ENCODE data around the gene BTG1. TPM values are rescaled to one million over a fixed set of nuclear protein-coding genes. Genes with fewer than 3 reads are reported as not detected.

BTG1 gene
- total and polyA plus RNA-seq, 2 experiments from 2014 or later = 15.5 to 36.2 TPM

DNA sequence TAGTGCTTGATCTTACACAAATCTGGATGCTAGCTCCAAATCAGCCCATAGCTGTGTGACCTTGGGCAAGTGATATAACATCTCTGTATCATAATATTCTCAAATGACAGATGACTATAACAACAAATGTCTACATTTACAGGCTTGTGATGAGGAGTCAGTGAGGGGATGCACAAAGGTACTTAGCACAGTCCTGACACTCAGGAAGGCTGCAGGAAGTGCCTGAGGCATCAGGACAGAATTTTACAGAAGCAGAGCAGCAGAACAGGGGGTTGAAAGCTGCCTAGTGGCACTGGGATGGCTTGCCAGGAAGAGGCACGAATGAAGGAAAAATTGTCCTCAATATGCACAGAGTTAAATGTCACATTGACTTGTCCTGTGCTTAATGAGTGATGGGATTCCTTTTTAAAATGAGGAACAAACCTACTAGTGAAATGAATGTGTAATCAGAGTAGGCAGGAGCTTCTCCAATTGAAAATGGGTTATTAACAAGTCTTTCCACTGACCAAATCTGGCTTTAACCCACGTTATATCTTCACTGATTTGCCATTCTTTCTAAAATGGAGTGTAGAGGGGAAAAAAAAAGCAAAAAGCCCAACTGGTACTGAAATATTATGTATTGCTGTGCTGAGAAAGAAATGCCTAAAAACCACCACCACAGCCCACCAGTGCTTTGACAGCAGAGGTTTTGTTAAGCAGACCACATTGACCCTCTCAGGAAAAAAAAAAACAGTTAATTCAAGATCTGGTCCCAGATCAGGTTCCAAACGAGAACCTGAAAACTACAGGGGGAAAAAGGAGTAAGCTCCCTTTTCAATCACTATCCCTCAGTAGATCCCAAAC is 11.6 kb downstream of the BTG1 start (continued):
- TF ChIP-seq, protein P1, sequence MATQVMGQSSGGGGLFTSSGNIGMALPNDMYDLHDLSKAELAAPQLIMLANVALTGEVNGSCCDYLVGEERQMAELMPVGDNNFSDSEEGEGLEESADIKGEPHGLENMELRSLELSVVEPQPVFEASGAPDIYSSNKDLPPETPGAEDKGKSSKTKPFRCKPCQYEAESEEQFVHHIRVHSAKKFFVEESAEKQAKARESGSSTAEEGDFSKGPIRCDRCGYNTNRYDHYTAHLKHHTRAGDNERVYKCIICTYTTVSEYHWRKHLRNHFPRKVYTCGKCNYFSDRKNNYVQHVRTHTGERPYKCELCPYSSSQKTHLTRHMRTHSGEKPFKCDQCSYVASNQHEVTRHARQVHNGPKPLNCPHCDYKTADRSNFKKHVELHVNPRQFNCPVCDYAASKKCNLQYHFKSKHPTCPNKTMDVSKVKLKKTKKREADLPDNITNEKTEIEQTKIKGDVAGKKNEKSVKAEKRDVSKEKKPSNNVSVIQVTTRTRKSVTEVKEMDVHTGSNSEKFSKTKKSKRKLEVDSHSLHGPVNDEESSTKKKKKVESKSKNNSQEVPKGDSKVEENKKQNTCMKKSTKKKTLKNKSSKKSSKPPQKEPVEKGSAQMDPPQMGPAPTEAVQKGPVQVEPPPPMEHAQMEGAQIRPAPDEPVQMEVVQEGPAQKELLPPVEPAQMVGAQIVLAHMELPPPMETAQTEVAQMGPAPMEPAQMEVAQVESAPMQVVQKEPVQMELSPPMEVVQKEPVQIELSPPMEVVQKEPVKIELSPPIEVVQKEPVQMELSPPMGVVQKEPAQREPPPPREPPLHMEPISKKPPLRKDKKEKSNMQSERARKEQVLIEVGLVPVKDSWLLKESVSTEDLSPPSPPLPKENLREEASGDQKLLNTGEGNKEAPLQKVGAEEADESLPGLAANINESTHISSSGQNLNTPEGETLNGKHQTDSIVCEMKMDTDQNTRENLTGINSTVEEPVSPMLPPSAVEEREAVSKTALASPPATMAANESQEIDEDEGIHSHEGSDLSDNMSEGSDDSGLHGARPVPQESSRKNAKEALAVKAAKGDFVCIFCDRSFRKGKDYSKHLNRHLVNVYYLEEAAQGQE (IDR thresholded peaks at IDR 0.05; ENCODE audit: unreplicated experiment) = no peak
- TF ChIP-seq EZH2 (IDR thresholded peaks at IDR 0.05; ENCODE audit: low read depth, unreplicated experiment) (no peak), JUNB (IDR thresholded peaks at IDR 0.05; ENCODE audit: unreplicated experiment) (no peak), NANOG (IDR thresholded peaks at IDR 0.05; ENCODE audit: borderline replicate concordance) (no peak), ZNF114 (CRISPR knock-in tag; IDR thresholded peaks at IDR 0.05) (no peak), POLR2AphosphoS5 (IDR thresholded peaks at IDR 0.05; ENCODE audit: low read depth) (no peak), EZH2phosphoT487 (IDR thresholded peaks at IDR 0.05; ENCODE audit: unreplicated experiment) (no peak), ZNF331 (CRISPR knock-in tag; IDR thresholded peaks at IDR 0.05; ENCODE audit: low read depth) (no peak), STAT1 (IDR thresholded peaks at IDR 0.05; ENCODE audit: unreplicated experiment) (no peak)
- TF ChIP-seq, protein P2, sequence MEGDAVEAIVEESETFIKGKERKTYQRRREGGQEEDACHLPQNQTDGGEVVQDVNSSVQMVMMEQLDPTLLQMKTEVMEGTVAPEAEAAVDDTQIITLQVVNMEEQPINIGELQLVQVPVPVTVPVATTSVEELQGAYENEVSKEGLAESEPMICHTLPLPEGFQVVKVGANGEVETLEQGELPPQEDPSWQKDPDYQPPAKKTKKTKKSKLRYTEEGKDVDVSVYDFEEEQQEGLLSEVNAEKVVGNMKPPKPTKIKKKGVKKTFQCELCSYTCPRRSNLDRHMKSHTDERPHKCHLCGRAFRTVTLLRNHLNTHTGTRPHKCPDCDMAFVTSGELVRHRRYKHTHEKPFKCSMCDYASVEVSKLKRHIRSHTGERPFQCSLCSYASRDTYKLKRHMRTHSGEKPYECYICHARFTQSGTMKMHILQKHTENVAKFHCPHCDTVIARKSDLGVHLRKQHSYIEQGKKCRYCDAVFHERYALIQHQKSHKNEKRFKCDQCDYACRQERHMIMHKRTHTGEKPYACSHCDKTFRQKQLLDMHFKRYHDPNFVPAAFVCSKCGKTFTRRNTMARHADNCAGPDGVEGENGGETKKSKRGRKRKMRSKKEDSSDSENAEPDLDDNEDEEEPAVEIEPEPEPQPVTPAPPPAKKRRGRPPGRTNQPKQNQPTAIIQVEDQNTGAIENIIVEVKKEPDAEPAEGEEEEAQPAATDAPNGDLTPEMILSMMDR (conservative IDR thresholded peaks at IDR 0.05; ENCODE audit: low read depth in 2 of 2) = no peak
- TF ChIP-seq, protein P3, sequence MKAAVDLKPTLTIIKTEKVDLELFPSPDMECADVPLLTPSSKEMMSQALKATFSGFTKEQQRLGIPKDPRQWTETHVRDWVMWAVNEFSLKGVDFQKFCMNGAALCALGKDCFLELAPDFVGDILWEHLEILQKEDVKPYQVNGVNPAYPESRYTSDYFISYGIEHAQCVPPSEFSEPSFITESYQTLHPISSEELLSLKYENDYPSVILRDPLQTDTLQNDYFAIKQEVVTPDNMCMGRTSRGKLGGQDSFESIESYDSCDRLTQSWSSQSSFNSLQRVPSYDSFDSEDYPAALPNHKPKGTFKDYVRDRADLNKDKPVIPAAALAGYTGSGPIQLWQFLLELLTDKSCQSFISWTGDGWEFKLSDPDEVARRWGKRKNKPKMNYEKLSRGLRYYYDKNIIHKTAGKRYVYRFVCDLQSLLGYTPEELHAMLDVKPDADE (IDR thresholded peaks at IDR 0.05) = no peak

- Histone ChIP-seq H3K4me3 (no peak overlapping the region), H3K27ac (ENCODE audit: low read depth) (no peak overlapping the region)
- no peaks in the 10 kb centered on the region for H3K27me3 Mint-ChIP-seq (ENCODE audit: insufficient read depth, low read depth, poor library complexity)
- TF ChIP-seq ZNF114 (CRISPR knock-in tag; IDR thresholded peaks at IDR 0.05) (no peak), EZH2 (IDR thresholded peaks at IDR 0.05; ENCODE audit: low read depth, unreplicated experiment) (no peak), CREB1 (CRISPR knock-in tag; IDR thresholded peaks at IDR 0.05; ENCODE audit: low read depth) (no peak), NANOG (IDR thresholded peaks at IDR 0.05; ENCODE audit: borderline replicate concordance) (no peak)
- TF ChIP-seq, protein P2 (conservative IDR thresholded peaks at IDR 0.05; ENCODE audit: low read depth in 2 of 2) = no peak
- TF ChIP-seq, protein P3 (IDR thresholded peaks at IDR 0.05) = no peak
These were observed 12.5 kb downstream of the BTG1 start for GRCh38 chr12:92133171-92133570.

More at GRCh38 chr12:92133171-92133570, 12.5 kb downstream of the BTG1 start:
- ATAC-seq (no peak), DNase-seq (ENCODE audit: low spot score) (no peak)
- Mint-ChIP-seq H3K27ac (peak overlapping the region; percentile 24; the same call in 1 of the 2 replicates), H3K4me1 (peaks cover 58% of the 10 kb centered on the region), H3K9me3 (no peaks in the 10 kb centered on the region; the same call in 2 of the 3 replicates), H3K36me3 (ENCODE audit: low read depth) (peaks cover 10% of the 10 kb centered on the region; the same call in 2 of the 3 replicates), H3K4me3 (no peak overlapping the region)
- Histone ChIP-seq H3K4me2 (no peak overlapping the region), H2AFZ (no peak overlapping the region), H4K20me1 (replicated peaks; ENCODE audit: insufficient read depth) (peaks cover 12% of the 10 kb centered on the region; the same call in 1 of the 2 replicates), H3K9me2 (ENCODE audit: insufficient read depth) (0 out of 2 replicates have a peak, but pooled peaks cover 1% of the 10 kb centered on the region), H3K36me3 (ENCODE audit: insufficient read depth) (no peaks in the 10 kb centered on the region), H3K4me1 (ENCODE audit: insufficient read depth) (peaks cover 55% of the 10 kb centered on the region), H3F3A (replicated peaks; ENCODE audit: low read depth) (no peaks in the 10 kb centered on the region), H3K79me2 (replicated peaks; ENCODE audit: insufficient read depth) (peaks cover 100% of the 10 kb centered on the region), H3K27me3 (ENCODE audit: insufficient read depth) (no peaks in the 10 kb centered on the region)

Measured in GM23338 (cell line).